SK-N-SH treated with all-trans-retinoic acid at 6 μM for 48 hours (cell line): Measurements from ENCODE around the gene PHRF1.

Experiments
- ARNTL ChIP-seq: fragments of 450-650 bp; formaldehyde crosslinking; IDR thresholded peaks from 2 replicates; pipeline ENCODE4 v1.5.0; 2020; ENCODE audit warnings: low read depth, mild to moderate bottlenecking, moderate library complexity, borderline replicate concordance
- ESRRG ChIP-seq: fragments of 250-450 bp; sonication (Bioruptor Pico); IDR thresholded peaks from 2 replicates; pipeline ENCODE4 v1.6.1; 2021; ENCODE audit warnings: mild to moderate bottlenecking
- ISL1 ChIP-seq: fragments of 250-450 bp; sonication (Bioruptor Pico); IDR thresholded peaks from 2 replicates; pipeline ENCODE4 v2.1.2; 2022; ENCODE audit warnings: mild to moderate bottlenecking, moderate library complexity
- OSR1 ChIP-seq: fragments of 250-450 bp; sonication (Bioruptor Pico); IDR thresholded peaks from 2 replicates; pipeline ENCODE4 v1.8.0; 2022; ENCODE audit warnings: moderate library complexity, mild to moderate bottlenecking, inconsistent platforms
- RARB ChIP-seq: fragments of 250-450 bp; sonication (Bioruptor Pico); IDR thresholded peaks from 2 replicates; pipeline ENCODE4 v1.8.0; 2021; ENCODE audit warnings: mild to moderate bottlenecking, moderate library complexity
- TCF4 ChIP-seq: fragments of 250-450 bp; sonication (Bioruptor Pico); IDR thresholded peaks from 2 replicates; pipeline ENCODE4 v1.8.0; 2021; ENCODE audit warnings: mild to moderate bottlenecking, moderate library complexity, borderline replicate concordance
- TOX ChIP-seq: fragments of 250-450 bp; sonication (Bioruptor Pico); IDR thresholded peaks from 2 replicates; pipeline ENCODE4 v1.8.0; 2021; ENCODE audit warnings: mild to moderate bottlenecking, moderate library complexity, borderline replicate concordance
- ZFP3 ChIP-seq: fragments of 250-450 bp; sonication (Bioruptor Pico); IDR thresholded peaks from 2 replicates; pipeline ENCODE4 v1.5.0; 2020; ENCODE audit warnings: mild to moderate bottlenecking, moderate library complexity
- ZFP30 ChIP-seq: fragments of 450-650 bp; formaldehyde crosslinking; IDR thresholded peaks from 2 replicates; pipeline ENCODE4 v1.5.0; 2022; ENCODE audit warnings: mild to moderate bottlenecking, moderate library complexity
- ZNF565 ChIP-seq: fragments of 450-650 bp; formaldehyde crosslinking; conservative IDR thresholded peaks from 2 replicates; pipeline ENCODE4 v1.5.0; 2020; ENCODE audit warnings: low read depth, mild to moderate bottlenecking, moderate library complexity
- ZNF70 ChIP-seq: fragments of 450-650 bp; formaldehyde crosslinking; IDR thresholded peaks from 2 replicates; pipeline ENCODE4 v1.5.0; 2020; ENCODE audit warnings: mild to moderate bottlenecking, moderate library complexity
- ZNF8 ChIP-seq: fragments of 450-650 bp; formaldehyde crosslinking; IDR thresholded peaks from 2 replicates; pipeline ENCODE4 v1.5.0; 2020; ENCODE audit warnings: mild to moderate bottlenecking, moderate library complexity
- TF ChIP-seq, protein P1 (sequence below): fragments of 250-450 bp; sonication (Bioruptor Pico); IDR thresholded peaks from 2 replicates; pipeline ENCODE4 v1.8.0; 2020; ENCODE audit warnings: mild to moderate bottlenecking, moderate library complexity, borderline replicate concordance
- TF ChIP-seq, protein P2 (sequence below): fragments of 250-450 bp; sonication (Bioruptor Pico); IDR thresholded peaks from 2 replicates; pipeline ENCODE4 v1.5.0; 2020; ENCODE audit warnings: mild to moderate bottlenecking, moderate library complexity

DNA sequence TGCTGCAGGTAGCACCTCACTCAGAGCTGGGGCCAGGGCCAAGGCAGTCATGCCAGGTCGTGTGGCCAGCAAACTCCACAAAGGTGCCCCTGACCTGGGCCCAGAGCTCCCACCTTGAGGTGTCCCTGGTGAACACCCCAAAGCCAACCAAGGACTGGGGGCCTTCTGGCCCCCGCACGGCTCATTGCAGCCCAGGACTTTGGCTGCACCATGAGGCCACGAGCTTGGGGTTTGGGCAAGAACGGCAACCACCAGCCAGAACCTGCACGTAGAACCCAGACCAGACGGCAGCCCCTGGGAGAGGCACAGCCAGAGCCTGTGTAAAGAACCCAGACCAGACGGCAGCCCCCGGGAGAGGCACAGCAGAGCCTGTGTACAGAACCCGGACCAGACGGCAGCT is 31.1 kb upstream of the PHRF1 start:
- TF ChIP-seq ZNF8 (CRISPR knock-in tag) (no peak), ZNF565 (CRISPR knock-in tag) (no peak), OSR1 (CRISPR knock-in tag) (no peak), ZNF70 (CRISPR knock-in tag) (no peak), ARNTL (no peak), TCF4 (CRISPR knock-in tag) (no peak), ZFP3 (CRISPR knock-in tag) (no peak), RARB (CRISPR knock-in tag) (no peak), ISL1 (CRISPR knock-in tag) (no peak), ZFP30 (CRISPR knock-in tag) (no peak), TOX (CRISPR knock-in tag) (no peak), ESRRG (CRISPR knock-in tag) (no peak)
- TF ChIP-seq, protein P1, sequence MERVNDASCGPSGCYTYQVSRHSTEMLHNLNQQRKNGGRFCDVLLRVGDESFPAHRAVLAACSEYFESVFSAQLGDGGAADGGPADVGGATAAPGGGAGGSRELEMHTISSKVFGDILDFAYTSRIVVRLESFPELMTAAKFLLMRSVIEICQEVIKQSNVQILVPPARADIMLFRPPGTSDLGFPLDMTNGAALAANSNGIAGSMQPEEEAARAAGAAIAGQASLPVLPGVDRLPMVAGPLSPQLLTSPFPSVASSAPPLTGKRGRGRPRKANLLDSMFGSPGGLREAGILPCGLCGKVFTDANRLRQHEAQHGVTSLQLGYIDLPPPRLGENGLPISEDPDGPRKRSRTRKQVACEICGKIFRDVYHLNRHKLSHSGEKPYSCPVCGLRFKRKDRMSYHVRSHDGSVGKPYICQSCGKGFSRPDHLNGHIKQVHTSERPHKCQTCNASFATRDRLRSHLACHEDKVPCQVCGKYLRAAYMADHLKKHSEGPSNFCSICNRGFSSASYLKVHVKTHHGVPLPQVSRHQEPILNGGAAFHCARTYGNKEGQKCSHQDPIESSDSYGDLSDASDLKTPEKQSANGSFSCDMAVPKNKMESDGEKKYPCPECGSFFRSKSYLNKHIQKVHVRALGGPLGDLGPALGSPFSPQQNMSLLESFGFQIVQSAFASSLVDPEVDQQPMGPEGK (CRISPR knock-in tag), result no peak
- TF ChIP-seq, protein P2, sequence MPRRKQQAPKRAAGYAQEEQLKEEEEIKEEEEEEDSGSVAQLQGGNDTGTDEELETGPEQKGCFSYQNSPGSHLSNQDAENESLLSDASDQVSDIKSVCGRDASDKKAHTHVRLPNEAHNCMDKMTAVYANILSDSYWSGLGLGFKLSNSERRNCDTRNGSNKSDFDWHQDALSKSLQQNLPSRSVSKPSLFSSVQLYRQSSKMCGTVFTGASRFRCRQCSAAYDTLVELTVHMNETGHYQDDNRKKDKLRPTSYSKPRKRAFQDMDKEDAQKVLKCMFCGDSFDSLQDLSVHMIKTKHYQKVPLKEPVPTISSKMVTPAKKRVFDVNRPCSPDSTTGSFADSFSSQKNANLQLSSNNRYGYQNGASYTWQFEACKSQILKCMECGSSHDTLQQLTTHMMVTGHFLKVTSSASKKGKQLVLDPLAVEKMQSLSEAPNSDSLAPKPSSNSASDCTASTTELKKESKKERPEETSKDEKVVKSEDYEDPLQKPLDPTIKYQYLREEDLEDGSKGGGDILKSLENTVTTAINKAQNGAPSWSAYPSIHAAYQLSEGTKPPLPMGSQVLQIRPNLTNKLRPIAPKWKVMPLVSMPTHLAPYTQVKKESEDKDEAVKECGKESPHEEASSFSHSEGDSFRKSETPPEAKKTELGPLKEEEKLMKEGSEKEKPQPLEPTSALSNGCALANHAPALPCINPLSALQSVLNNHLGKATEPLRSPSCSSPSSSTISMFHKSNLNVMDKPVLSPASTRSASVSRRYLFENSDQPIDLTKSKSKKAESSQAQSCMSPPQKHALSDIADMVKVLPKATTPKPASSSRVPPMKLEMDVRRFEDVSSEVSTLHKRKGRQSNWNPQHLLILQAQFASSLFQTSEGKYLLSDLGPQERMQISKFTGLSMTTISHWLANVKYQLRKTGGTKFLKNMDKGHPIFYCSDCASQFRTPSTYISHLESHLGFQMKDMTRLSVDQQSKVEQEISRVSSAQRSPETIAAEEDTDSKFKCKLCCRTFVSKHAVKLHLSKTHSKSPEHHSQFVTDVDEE, result no peak
